BE2C (cell line): ENCODE data around the gene METRN.
A peak's percentile ranks its signal among the peaks of the same experiment; 100 is the strongest.
"Not testable (repeated sequence)": the region's sequence is repeated elsewhere in the genome, so short reads cannot be mapped to it uniquely, and the experiment has no call there.

ENCODE experiments used
- DNase-seq: peaks from one replicate; pipeline ENCODE4 v3.0.0-alpha.2; 2020
- H3K27me3 ChIP-seq: fragments of 250-450 bp; sonication (Bioruptor Pico); 2 replicates; pipeline ENCODE4 v1.5.1; 2020; ENCODE audit warnings: mild to moderate bottlenecking
- H3K36me3 ChIP-seq: fragments of 250-450 bp; sonication (Bioruptor Pico); 2 replicates; pipeline ENCODE4 v1.5.1; 2020; ENCODE audit warnings: mild to moderate bottlenecking
- H3K4me1 ChIP-seq: fragments of 250-450 bp; sonication (Bioruptor Pico); 2 replicates; pipeline ENCODE4 v1.5.1; 2020
- H3K4me3 ChIP-seq: 2 replicates; pipeline ENCODE4 v1.5.1; 2011; ENCODE audit warnings: low read depth, low read length
- H3K9me3 ChIP-seq: fragments of 250-450 bp; sonication (Bioruptor Pico); 2 replicates; pipeline ENCODE4 v1.5.1; 2020
- CTCF ChIP-seq: IDR thresholded peaks from 2 replicates; pipeline ENCODE4 v1.5.1; 2012; ENCODE audit warnings: mild to moderate bottlenecking, low read depth, low read length

The METRN gene

GRCh38 chr16:736936-737481 is 22.1 kb downstream of the METRN start:
- no peaks in the 10 kb centered on the region for H3K27me3 ChIP-seq
- H3K4me1 ChIP-seq: no peaks in the 10 kb centered on the region; the same call in 1 of the 2 replicates
- H3K9me3 ChIP-seq: no peaks in the 10 kb centered on the region
- no peak for TF ChIP-seq CTCF
- no peak for DNase-seq
- H3K4me3 ChIP-seq: no peak overlapping the region
- H3K36me3 ChIP-seq: peaks cover 50% of the 10 kb centered on the region

- peak overlapping the region; percentile 78 for H3K4me3 ChIP-seq
- DNase-seq: peak; percentile 23
- no peaks in the 10 kb centered on the region for H3K9me3 ChIP-seq
- no peak for TF ChIP-seq CTCF
- no peaks in the 10 kb centered on the region; the same call in 1 of the 2 replicates for H3K4me1 ChIP-seq
- H3K36me3 ChIP-seq: peaks cover 31% of the 10 kb centered on the region
- no peaks in the 10 kb centered on the region for H3K27me3 ChIP-seq
Observed at GRCh38 chr16:739560-740458, 24.9 kb downstream of the METRN start.

GRCh38 chr16:740459-740763 is 25.5 kb downstream of the METRN start:
- no peaks in the 10 kb centered on the region; the same call in 1 of the 2 replicates for H3K4me1 ChIP-seq
- peaks cover 31% of the 10 kb centered on the region for H3K36me3 ChIP-seq
- H3K4me3 ChIP-seq: peak overlapping the region; percentile 78
- peak; percentile 20 for DNase-seq
- H3K9me3 ChIP-seq: no peaks in the 10 kb centered on the region
- TF ChIP-seq CTCF: no peak
- no peaks in the 10 kb centered on the region for H3K27me3 ChIP-seq

- no peaks in the 10 kb centered on the region for H3K9me3 ChIP-seq
- peak; percentile 93 for DNase-seq
- H3K36me3 ChIP-seq: peaks cover 30% of the 10 kb centered on the region
- peak; percentile 69 for TF ChIP-seq CTCF
- no peaks in the 10 kb centered on the region for H3K27me3 ChIP-seq
- no peaks in the 10 kb centered on the region; the same call in 1 of the 2 replicates for H3K4me1 ChIP-seq
- H3K4me3 ChIP-seq: peak within 1 kb of the TSS; percentile 78
Observed at GRCh38 chr16:740764-741505, 26.0 kb downstream of the METRN start, which contains the start of gene CIAO3. CIAO3 (minus strand) TSS chr16:740997; CDS start chr16:740985, 12 bp downstream.

GRCh38 chr16:741986-742629 is 27.2 kb downstream of the METRN start:
- peaks cover 18% of the 10 kb centered on the region for H3K36me3 ChIP-seq
- no peak for DNase-seq
- no peak overlapping the region for H3K4me3 ChIP-seq
- H3K4me1 ChIP-seq: no peaks in the 10 kb centered on the region; the same call in 1 of the 2 replicates
- H3K9me3 ChIP-seq: no peaks in the 10 kb centered on the region
- TF ChIP-seq CTCF: no peak
- no peaks in the 10 kb centered on the region for H3K27me3 ChIP-seq

- H3K27me3 ChIP-seq, DNase-seq, H3K4me3 ChIP-seq, H3K9me3 ChIP-seq, H3K4me1 ChIP-seq: not testable (repeated sequence)
- peaks cover 11% of the 10 kb centered on the region for H3K36me3 ChIP-seq
Observed at GRCh38 chr16:742894-743293, 28.0 kb downstream of the METRN start.
